Brain pericyte (primary cell): ENCODE data around the gene ANKRD13B.
"Not testable (repeated sequence)": the region's sequence is repeated elsewhere in the genome, so short reads cannot be mapped to it uniquely, and the experiment has no call there.

ENCODE experiments used
- DNase-seq: peaks from one replicate; pipeline ENCODE4 v3.0.0-alpha.2; 2012; ENCODE audit warnings: low read depth, low spot score

Gene ANKRD13B

DNA sequence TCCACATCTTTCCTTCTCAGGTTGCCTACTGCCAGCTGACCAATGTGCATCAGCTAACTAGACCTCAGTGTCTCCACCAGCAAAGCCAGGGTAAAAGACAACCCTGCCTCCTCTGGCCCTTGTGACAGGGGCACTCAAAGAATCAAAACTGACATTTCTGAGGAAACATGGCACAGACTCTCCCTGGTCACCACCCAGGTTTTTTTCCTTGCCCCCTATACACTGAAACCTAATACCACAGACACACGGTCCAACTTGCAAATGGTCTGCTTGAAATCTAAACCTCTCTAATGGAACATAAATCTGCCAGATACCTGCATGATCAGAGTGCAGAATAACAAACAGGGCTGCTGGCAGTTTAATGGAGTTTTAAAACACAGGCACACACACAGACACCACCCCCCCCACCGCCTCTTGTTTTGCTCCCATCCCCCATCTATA is 49.3 kb downstream of the ANKRD13B start:
- no peak for DNase-seq

DNA sequence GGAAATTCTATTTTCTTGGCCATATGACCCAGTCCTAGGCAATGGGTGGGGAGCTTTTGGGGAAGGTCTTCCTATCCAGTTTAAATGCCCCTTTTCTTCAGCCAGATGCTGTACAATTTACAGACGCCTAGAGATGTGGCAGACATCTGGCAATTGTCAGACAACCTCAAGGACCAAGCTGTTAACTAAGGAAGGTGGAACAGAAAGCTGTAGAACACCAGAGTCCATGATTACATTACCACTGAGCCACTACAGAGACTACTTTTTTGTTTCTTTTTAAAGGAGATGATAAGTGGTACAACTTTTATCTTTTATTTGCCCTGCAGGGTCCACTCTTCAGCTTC is 50.9 kb downstream of the ANKRD13B start:
- DNase-seq = no peak

DNA sequence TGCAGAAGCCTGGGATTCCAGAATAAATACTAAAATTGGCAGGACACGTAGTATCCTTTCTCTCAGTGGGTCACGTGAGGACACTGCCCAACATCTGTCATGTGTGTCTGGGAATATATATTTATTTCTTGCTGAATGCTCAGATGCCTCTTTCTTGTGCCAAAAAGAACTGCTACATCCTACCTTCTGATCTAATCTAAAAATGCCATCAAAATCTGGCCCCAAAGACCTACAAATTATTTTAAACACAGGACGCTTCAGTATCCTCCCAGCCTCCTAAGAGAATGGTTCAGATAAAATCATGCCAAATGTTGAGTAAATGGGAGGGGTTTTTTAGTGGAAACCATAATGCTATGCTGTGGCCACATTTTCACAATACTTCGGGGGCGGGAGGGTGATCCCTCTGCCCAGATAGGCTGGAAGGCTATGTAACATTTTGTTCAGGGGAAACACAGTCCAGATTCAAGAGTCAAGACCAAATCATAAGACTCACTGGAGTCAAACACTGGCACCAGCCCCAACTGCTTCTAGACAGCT is 52.7 kb downstream of the ANKRD13B start:
- no peak for DNase-seq

DNA sequence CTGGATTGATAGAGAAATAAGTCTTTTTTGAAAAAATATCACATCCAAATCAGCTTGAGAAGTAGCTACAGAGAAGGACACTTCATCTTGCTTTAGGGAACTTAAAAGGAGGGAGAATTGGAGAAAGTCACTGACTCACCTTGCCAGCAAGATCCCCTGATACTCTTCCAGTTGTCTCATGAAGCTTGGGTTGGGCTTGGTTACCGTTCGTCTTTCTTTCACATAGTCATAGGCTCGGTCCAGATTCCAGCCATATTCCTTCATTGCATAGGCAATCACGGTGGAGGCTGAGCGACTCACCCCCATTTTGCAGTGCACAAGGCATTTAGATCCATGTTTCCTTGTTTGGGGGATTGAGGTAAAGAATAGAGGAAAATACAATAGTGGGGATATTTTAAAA is 55.1 kb downstream of the ANKRD13B start:
- no peak for DNase-seq

DNA sequence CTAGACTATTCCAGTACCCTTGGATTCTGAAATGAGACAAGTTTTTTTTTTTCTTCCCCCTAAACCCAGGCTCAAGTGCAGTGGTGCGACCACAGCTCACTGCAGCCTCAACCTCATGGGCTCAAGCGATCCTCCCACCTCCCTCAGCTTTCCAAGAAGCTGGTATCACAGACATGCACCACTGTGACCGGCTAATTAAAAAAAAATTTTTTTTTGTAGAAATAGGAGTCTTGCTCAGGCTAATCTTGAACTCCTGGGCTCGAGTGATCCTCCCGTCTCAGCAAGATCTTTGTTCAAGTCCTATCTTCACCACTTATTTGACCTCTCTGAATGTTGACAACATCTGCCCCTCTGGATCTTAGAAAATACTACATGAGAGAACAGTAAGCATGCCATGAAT is 56.4 kb downstream of the ANKRD13B start:
- DNase-seq = no peak

DNA sequence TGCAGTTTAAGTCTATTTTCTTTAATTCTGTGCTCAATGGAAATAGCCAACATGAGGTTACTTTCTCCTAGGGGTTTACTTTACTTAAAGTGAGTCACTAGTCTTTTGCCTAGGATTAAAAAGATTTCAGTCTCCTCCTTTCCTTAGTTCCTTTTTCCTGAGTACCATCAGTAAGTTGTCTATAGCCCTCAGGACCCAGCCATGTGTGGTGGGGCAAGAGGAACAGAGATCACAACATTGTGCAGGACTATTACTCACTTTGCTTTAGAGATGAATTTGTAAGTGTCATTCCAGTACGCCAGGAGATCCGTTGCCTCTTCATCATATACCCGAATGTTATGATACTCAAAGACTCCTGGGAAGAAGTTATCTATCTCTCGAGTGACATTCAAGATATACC is 57.5 kb downstream of the ANKRD13B start:
- DNase-seq = no peak

DNA sequence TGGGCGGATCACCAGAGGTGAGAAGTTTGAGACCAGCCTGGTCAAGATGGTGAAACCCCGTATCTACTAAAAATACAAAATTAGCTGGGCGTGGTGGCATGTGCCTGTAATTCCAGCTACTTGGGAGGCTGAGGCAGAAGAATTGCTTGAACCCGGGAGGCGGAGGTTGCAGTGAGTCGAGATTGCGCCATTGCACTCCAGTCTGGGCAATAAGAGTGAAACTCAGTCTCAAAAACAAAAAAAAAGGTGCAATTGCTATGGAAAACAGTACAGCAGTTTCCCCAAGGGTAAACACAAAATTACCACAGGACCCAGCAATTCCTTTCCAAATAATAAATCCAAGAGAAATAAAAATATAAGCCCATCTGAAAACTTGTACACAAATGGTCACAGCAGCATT is 59.0 kb downstream of the ANKRD13B start:
- not testable (repeated sequence) for DNase-seq

DNA sequence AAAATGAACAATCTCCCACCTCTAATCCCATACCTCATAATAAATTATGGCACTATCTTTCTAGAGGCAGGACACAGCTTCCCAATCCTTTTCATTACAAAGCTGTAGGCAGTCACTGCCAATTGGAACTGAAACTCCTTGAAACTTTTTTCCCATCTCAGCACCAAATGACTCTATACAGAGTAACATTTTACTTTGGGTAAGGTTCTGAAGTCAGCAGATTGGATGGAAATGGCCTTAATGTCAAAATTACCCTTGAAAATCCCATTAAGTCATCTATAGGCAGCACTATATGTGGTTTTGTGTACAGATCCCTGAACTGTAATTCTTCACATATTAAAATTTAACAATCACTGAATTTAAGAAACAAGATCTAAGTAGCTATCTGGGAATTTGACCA is 60.0 kb downstream of the ANKRD13B start:
- DNase-seq = no peak

DNA sequence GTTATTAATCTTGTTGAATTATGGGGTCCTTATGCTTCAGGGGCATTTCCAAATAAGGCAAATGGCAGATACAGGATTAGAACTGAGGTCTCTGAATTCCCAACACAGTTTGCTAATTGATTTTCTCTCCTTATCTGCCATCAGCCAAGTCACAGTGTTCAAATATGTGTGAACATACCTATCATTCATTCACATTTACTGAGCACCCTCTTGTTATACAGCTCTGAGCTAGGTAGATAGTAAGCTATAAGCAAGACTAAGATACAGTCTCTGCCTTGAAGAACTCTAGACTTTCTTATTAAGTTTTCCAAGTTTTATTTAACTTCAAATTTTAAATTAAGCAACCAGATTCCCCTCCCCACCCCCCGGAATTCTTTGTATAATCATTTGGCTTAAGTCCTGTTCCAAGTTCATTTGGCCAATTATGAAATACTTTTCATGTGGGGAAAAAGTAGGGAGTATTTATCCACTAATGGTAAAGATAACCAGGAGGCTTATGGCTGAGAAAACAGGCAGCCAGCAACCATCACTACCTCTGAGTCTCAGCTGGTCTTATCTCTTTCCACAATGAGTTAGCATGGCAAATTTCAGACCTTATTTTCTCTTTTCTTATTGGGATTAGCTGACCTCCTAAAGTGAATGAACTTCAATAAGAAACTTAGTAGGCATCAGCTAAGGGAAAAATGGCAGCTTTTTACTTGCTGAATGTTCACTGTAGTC is 61.2 kb downstream of the ANKRD13B start:
- DNase-seq = no peak

DNA sequence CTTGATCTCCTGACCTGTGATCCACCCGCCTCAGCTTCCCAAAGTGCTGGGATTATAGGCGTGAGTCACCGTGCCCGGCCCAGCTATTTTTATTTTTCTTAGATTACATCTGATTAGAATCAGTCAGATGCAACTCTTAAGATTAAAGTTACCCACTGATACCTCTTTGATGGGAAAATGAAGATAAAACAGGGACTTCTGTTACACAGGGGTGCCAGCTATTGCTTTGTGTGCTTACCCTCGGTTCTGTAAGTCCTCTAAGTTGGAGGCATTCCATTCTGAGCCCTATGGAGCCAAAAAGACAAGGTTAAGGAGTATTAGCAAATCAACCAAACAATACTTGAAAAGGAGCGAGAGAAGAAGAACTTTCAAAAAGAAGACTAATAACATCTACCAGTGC is 62.4 kb downstream of the ANKRD13B start:
- no peak for DNase-seq

DNA sequence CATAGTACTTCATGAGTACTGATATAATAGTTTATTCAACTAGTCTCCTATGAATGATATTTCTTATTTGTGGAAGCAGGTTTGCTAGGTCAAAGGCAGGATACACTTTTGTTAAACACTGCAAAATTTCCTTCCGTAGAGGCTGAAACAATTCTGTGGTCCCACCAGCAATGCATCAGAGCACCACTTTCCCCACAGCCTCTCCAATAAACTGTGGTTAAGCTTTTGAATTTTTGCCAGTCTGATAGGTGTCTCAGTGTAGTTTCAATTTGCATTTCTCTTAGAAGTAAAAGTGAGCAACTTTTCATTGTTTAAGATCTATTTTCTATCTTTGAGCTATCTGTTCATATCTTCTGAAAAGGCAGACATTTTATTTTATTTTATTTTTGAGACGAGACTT is 66.2 kb downstream of the ANKRD13B start:
- DNase-seq = no peak

DNA sequence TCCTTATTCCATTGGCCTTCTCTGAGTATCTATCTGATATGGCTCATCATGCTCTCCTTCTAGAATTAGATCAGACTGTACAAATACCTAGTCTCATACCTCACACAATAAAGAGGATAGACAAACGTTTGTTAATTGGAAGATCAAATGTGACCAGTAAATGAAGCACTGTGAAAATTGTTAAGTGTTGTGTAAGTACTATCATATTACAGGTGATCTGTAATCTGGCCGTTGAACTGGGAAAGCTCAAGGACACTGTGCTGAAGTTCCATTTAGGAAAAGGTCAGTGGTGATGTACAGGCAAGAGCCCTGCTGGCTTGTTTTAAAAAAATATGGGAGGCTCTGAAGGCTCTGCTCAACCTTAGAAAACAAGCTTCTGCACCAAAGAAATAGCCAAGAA is 68.3 kb downstream of the ANKRD13B start:
- DNase-seq = no peak

DNA sequence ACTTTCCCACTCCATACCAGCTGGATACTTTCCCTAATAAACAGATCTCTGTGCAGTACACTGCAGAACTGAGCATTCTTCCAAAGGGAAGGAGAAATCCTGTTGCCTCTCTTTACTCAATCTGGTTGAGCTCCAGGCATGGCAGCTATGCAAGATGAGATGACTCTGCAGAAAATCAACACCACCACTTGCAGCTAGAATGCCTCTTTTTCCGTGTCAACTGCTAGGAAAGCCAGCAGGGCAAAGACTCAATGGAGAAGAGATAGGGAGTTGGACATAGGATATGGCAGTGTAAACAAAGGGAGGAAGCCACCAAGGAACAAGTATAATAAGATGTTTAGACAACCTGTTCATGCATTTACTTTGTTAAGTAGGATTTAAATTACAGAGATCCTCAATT is 70.2 kb downstream of the ANKRD13B start:
- DNase-seq = no peak
